ENCODE results near the gene KLC1. TPM values are rescaled to one million over a fixed set of nuclear protein-coding genes. Genes with fewer than 3 reads are reported as not detected.

KLC1 gene
- total RNA-seq, 3 donors from 2014 or later (not counting 1 experiment from before 2014, with no cell fraction given): 144 to 200 (median 178) TPM

DNA sequence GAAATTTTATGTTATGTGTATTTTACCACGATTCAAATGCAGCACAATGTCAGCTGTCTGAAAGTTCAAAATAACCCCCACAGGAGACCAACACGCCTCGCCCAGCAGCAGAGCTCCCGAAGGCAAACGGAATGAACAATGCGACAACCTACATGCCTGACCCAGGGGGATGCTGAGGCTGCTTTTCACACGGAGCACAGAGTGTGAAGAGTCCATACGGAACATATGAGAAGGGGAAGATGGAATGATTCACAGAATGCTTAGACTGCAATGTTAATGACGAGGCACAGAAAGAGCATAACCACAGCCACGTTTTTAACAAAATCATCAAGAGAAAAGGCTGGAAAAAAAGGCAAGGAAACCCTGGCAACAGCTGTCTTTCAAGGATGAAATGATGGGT, 109.2 kb downstream of the KLC1 start:
- DNase-seq: no peak
- no peaks in the 10 kb centered on the region for H3K36me3 Mint-ChIP-seq
- TF ChIP-seq, protein P1, sequence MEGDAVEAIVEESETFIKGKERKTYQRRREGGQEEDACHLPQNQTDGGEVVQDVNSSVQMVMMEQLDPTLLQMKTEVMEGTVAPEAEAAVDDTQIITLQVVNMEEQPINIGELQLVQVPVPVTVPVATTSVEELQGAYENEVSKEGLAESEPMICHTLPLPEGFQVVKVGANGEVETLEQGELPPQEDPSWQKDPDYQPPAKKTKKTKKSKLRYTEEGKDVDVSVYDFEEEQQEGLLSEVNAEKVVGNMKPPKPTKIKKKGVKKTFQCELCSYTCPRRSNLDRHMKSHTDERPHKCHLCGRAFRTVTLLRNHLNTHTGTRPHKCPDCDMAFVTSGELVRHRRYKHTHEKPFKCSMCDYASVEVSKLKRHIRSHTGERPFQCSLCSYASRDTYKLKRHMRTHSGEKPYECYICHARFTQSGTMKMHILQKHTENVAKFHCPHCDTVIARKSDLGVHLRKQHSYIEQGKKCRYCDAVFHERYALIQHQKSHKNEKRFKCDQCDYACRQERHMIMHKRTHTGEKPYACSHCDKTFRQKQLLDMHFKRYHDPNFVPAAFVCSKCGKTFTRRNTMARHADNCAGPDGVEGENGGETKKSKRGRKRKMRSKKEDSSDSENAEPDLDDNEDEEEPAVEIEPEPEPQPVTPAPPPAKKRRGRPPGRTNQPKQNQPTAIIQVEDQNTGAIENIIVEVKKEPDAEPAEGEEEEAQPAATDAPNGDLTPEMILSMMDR (IDR thresholded peaks at IDR 0.05): no peak
- intact Hi-C loops (cut with micrococcal nuclease): no loop called here
- Histone ChIP-seq H3K4me1 (ENCODE audit: control insufficient read depth, insufficient read depth, low read length) (no peaks in the 10 kb centered on the region), H3K4me3 (ENCODE audit: low read length) (no peak overlapping the region), H3K27me3 (ENCODE audit: control insufficient read depth, insufficient read depth, low read length) (no peaks in the 10 kb centered on the region), H3K27ac (ENCODE audit: low read length) (no peak overlapping the region), H3K36me3 (ENCODE audit: control insufficient read depth, insufficient read depth, low read length) (peaks cover 24% of the 10 kb centered on the region), H3K9me3 (ENCODE audit: control insufficient read depth, insufficient read depth, low read length) (no peaks in the 10 kb centered on the region)
- H3K9me3 Mint-ChIP-seq: no peaks in the 10 kb centered on the region
- H3K27me3 Mint-ChIP-seq (ENCODE audit: low read depth in 2 of 2): no peaks in the 10 kb centered on the region
- H3K4me1 Mint-ChIP-seq: no peaks in the 10 kb centered on the region
- 95% methylated on average over 9 of the region's 10 CpGs for WGBS (ENCODE audit: insufficient coverage)
- H3K27ac Mint-ChIP-seq: no peak overlapping the region
- ATAC-seq: no peak
- H3K4me3 Mint-ChIP-seq: no peak overlapping the region

DNA sequence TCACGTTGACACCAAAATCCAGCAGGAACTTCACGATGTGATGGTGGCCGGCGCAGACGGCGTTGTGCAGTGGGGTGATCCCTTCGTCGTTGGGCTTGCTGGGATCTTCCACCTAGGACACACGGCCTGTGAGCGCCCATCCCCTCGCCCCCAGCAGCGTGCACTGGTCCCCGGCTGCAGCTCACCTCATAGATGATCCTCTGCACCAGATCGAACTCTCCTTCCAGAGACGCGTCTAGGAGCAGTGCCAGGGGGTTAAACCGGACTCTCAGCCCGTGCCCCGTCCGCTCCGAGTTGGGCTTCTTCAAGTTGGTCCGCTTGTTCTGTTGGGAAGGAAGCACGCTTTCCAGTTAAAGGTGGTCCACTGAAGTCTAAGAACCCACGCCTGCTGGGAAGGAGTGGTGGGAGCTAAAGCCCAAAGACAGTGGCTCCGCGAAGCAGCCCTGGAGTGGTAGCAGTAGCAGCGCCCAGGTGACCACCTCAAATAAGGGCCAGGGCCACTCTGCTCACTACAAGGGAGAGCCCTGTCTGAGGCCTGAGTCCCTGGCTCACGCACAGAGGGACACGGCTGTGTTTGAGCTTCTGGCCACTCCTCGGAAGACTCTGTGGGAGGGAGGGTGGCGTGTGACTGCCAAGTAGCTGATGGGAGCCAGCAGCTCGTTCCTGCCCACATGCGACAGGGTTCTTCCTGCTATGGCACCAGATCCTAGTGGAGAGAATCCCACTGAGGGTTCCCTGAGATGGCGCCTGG, 109.9 kb downstream of the KLC1 start:
- Histone ChIP-seq H3K27ac (ENCODE audit: low read length) (no peak overlapping the region), H3K36me3 (ENCODE audit: control insufficient read depth, insufficient read depth, low read length) (peaks cover 22% of the 10 kb centered on the region), H3K9me3 (ENCODE audit: control insufficient read depth, insufficient read depth, low read length) (no peaks in the 10 kb centered on the region), H3K4me1 (ENCODE audit: control insufficient read depth, insufficient read depth, low read length) (no peaks in the 10 kb centered on the region), H3K27me3 (ENCODE audit: control insufficient read depth, insufficient read depth, low read length) (no peaks in the 10 kb centered on the region), H3K4me3 (ENCODE audit: low read length) (no peak overlapping the region)
- intact Hi-C loops (cut with micrococcal nuclease): no loop called here
- Mint-ChIP-seq H3K4me1 (no peaks in the 10 kb centered on the region), H3K4me3 (no peak overlapping the region), H3K9me3 (no peaks in the 10 kb centered on the region), H3K36me3 (no peaks in the 10 kb centered on the region), H3K27ac (no peak overlapping the region), H3K27me3 (ENCODE audit: low read depth in 2 of 2) (no peaks in the 10 kb centered on the region)
- DNase-seq: no peak
- 93% methylated on average over 34 of the region's 34 CpGs for WGBS (ENCODE audit: insufficient coverage)
- TF ChIP-seq, protein P1 (IDR thresholded peaks at IDR 0.05): no peak
- ATAC-seq: no peak

DNA sequence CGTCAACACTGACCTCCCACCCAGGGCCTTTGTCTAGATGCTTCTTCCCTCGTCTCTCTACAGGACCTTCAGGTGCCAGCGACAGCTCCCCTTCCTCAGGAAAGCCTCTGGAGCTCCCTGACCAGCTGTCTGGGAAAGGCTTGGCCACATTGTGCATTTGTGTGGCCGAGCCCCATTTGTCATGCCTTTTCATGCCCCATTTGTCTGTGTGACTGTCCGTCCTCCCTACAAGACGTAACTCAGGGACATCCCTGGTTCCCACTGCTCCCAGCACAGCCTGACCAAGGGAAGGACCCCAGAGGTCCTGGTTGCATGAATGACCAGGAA, 110.4 kb downstream of the KLC1 start:
- DNase-seq (no peak), ATAC-seq (no peak)
- WGBS (ENCODE audit: insufficient coverage): 95% methylated on average over 6 of the region's 6 CpGs
- intact Hi-C loops (cut with micrococcal nuclease): no loop called here
- H3K4me3 Mint-ChIP-seq: no peak overlapping the region
- H3K27me3 Mint-ChIP-seq (ENCODE audit: low read depth in 2 of 2): no peaks in the 10 kb centered on the region
- no peaks in the 10 kb centered on the region for H3K4me1 Mint-ChIP-seq
- no peak overlapping the region for H3K27ac ChIP-seq (ENCODE audit: low read length)
- no peaks in the 10 kb centered on the region for H3K36me3 Mint-ChIP-seq
- peaks cover 22% of the 10 kb centered on the region for H3K36me3 ChIP-seq (ENCODE audit: control insufficient read depth, insufficient read depth, low read length)
- TF ChIP-seq, protein P1 (IDR thresholded peaks at IDR 0.05): no peak
- H3K9me3 Mint-ChIP-seq: no peaks in the 10 kb centered on the region
- H3K9me3 ChIP-seq (ENCODE audit: control insufficient read depth, insufficient read depth, low read length): no peaks in the 10 kb centered on the region
- no peak overlapping the region for H3K4me3 ChIP-seq (ENCODE audit: low read length)
- H3K27me3 ChIP-seq (ENCODE audit: control insufficient read depth, insufficient read depth, low read length): no peaks in the 10 kb centered on the region
- H3K27ac Mint-ChIP-seq: no peak overlapping the region
- no peaks in the 10 kb centered on the region for H3K4me1 ChIP-seq (ENCODE audit: control insufficient read depth, insufficient read depth, low read length)
